Measurements from ENCODE around the gene HSPB9.

HSPB9 gene, protein sequence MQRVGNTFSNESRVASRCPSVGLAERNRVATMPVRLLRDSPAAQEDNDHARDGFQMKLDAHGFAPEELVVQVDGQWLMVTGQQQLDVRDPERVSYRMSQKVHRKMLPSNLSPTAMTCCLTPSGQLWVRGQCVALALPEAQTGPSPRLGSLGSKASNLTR

DNA sequence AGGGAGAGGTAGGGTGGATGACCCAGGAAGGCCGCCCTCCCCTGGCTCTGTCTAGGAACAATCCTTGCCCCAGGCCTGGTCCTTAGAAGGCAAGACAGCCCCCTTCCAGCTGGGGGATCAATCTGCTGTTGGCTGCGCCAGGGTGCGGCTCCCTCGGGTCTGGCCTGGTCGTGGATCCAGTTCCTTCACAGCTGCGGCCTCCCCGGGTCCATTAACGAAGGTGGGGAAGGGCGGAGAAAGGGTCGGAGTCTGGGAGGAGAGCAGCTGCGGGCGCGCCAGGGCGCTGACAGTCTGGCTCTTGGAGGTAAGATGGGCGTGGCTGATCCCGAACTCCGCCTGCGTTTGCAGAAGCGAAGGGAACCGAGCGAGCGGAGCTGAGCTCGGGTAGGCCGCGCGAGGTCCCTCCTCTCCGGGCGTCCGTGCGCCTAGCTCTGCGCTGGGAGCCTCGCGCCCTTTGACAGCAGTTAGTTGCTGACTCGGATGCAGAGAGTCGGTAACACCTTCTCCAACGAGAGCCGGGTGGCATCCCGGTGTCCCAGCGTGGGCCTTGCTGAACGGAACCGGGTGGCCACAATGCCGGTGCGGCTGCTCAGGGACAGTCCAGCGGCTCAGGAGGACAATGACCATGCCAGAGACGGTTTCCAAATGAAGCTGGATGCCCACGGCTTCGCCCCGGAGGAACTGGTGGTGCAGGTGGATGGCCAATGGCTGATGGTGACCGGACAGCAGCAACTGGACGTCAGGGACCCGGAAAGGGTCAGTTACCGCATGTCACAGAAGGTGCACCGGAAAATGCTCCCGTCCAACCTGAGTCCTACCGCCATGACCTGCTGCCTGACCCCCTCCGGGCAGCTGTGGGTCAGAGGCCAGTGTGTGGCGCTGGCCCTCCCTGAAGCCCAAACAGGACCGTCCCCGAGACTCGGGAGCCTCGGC is at the start of gene HSPB9:
Gene HSPB9 (plus strand): TSS at position 434 of the 933 bp plus-strand sequence. CDS start 47 bp downstream, at position 481.
- TF ChIP-seq FOXM1 (IDR thresholded peaks at IDR 0.05; ENCODE audit: borderline replicate concordance, low read depth) (no peak), EP300 (IDR thresholded peaks at IDR 0.05; ENCODE audit: borderline replicate concordance) (no peak), CEBPB (IDR thresholded peaks at IDR 0.05) (no peak), TEAD4 (IDR thresholded peaks at IDR 0.05) (no peak), ZBTB7A (IDR thresholded peaks at IDR 0.05; ENCODE audit: low read depth) (no peak), TAF1 (IDR thresholded peaks at IDR 0.05; ENCODE audit: low read depth) (no peak), RAD21 (IDR thresholded peaks at IDR 0.05; ENCODE audit: low read depth) (no peak)
- TF ChIP-seq, protein P1, sequence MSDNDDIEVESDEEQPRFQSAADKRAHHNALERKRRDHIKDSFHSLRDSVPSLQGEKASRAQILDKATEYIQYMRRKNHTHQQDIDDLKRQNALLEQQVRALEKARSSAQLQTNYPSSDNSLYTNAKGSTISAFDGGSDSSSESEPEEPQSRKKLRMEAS (IDR thresholded peaks at IDR 0.05) = no peak
- TF ChIP-seq, protein P2, sequence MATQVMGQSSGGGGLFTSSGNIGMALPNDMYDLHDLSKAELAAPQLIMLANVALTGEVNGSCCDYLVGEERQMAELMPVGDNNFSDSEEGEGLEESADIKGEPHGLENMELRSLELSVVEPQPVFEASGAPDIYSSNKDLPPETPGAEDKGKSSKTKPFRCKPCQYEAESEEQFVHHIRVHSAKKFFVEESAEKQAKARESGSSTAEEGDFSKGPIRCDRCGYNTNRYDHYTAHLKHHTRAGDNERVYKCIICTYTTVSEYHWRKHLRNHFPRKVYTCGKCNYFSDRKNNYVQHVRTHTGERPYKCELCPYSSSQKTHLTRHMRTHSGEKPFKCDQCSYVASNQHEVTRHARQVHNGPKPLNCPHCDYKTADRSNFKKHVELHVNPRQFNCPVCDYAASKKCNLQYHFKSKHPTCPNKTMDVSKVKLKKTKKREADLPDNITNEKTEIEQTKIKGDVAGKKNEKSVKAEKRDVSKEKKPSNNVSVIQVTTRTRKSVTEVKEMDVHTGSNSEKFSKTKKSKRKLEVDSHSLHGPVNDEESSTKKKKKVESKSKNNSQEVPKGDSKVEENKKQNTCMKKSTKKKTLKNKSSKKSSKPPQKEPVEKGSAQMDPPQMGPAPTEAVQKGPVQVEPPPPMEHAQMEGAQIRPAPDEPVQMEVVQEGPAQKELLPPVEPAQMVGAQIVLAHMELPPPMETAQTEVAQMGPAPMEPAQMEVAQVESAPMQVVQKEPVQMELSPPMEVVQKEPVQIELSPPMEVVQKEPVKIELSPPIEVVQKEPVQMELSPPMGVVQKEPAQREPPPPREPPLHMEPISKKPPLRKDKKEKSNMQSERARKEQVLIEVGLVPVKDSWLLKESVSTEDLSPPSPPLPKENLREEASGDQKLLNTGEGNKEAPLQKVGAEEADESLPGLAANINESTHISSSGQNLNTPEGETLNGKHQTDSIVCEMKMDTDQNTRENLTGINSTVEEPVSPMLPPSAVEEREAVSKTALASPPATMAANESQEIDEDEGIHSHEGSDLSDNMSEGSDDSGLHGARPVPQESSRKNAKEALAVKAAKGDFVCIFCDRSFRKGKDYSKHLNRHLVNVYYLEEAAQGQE (IDR thresholded peaks at IDR 0.05; ENCODE audit: low read depth) = no peak
- TF ChIP-seq, protein P3, sequence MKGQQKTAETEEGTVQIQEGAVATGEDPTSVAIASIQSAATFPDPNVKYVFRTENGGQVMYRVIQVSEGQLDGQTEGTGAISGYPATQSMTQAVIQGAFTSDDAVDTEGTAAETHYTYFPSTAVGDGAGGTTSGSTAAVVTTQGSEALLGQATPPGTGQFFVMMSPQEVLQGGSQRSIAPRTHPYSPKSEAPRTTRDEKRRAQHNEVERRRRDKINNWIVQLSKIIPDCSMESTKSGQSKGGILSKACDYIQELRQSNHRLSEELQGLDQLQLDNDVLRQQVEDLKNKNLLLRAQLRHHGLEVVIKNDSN (IDR thresholded peaks at IDR 0.05) = no peak

DNA sequence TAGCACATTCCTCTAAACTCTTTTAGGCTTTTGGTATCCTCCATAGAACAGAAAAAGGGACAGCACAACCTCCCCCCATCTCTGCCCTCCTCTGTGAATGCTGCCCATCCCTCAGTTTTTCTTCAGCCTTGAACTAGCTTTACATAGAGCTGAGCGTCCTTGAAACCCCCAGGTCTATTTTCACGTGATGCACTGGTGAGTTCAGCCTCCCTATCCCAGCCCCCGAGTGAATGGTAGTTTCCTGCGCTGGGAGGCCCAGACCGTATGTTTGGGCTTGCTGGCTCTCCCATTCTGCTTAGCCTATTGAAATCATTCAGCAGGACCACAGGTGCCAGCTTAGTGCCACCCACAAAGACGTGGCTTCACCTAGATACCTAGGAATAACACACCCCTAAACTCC is 46.8 kb upstream of the HSPB9 start:
- TF ChIP-seq YY1 (IDR thresholded peaks at IDR 0.05; ENCODE audit: low read depth) = no peak
- TF ChIP-seq CEBPB (IDR thresholded peaks at IDR 0.05) = no peak
- TF ChIP-seq, protein P1 (IDR thresholded peaks at IDR 0.05) = no peak
- TF ChIP-seq EP300 (IDR thresholded peaks at IDR 0.05; ENCODE audit: borderline replicate concordance) = no peak
- no peak for TF ChIP-seq TAF1 (IDR thresholded peaks at IDR 0.05; ENCODE audit: low read depth)
- TF ChIP-seq TEAD4 (IDR thresholded peaks at IDR 0.05) = no peak
- no peak for TF ChIP-seq FOXM1 (IDR thresholded peaks at IDR 0.05; ENCODE audit: borderline replicate concordance, low read depth)
- TF ChIP-seq CREB1 (IDR thresholded peaks at IDR 0.05; ENCODE audit: low read depth) = no peak
- TF ChIP-seq RAD21 (IDR thresholded peaks at IDR 0.05; ENCODE audit: low read depth) = no peak
- TF ChIP-seq, protein P2 (IDR thresholded peaks at IDR 0.05; ENCODE audit: low read depth) = no peak
- TF ChIP-seq TCF12 (IDR thresholded peaks at IDR 0.05; ENCODE audit: low read depth) = no peak

DNA sequence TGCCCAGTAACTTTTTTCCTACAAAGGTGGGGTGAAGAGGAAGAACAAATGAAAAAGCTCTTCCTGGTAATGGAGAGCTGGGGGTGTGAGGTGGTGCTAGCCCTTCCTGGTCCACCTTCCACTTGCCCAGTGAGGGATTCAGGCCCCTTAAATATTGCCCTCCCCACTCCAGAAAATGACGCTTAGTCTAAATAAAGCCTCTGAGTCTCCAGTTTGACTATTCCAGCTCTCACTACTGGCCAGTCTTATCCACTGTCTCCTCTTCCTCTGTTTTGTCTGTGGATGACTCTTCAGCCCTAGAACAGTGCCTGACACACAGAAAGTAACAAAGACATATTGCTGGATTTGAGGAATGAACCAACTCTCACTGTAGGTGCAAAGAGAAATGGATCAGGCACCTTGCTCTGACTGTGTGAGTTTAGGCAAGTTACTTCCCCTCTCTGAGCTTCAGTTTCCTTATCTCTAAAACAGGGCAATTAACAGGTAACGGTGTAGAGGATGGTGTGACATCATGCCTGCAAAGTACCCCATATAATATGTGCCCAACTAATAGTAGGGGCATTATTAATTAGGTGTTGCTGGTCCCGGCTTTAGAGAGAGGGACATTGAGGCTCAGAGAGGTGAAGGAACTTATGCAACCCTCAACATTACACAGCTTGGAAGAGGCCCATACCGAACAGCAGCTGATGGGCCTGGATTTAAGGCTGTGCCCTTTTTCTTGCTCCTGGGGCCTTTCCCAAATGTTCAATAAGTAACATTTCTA is 45.6 kb upstream of the HSPB9 start:
- TF ChIP-seq, protein P1 (IDR thresholded peaks at IDR 0.05) = no peak
- TF ChIP-seq CREB1 (IDR thresholded peaks at IDR 0.05; ENCODE audit: low read depth) (no peak), NFIC (IDR thresholded peaks at IDR 0.05) (no peak)
- TF ChIP-seq, protein P3 (IDR thresholded peaks at IDR 0.05) = no peak

DNA sequence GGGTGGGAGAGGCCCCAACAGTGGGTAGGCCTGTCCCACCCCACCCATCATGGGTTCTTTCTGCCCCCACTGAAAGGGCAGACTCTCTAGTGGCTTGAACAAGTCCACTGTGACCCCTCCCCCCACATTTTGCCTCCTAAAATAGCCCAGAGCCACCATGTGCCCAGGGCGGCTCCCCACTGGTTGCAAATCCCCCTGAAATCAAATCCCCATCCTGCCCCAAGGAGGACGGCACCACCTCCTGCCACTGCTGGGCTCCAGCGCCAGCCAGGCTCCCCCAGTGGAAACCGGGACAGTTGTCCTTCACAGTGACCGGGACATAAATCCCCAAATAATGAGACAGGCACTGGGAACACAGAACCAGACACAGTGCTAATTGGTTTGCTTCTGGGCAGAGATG is 44.8 kb upstream of the HSPB9 start:
- TF ChIP-seq NFIC (IDR thresholded peaks at IDR 0.05) (no peak), FOXM1 (IDR thresholded peaks at IDR 0.05; ENCODE audit: borderline replicate concordance, low read depth) (no peak), TCF12 (IDR thresholded peaks at IDR 0.05; ENCODE audit: low read depth) (no peak), CREB1 (IDR thresholded peaks at IDR 0.05; ENCODE audit: low read depth) (no peak), YY1 (IDR thresholded peaks at IDR 0.05; ENCODE audit: low read depth) (no peak), TAF1 (IDR thresholded peaks at IDR 0.05; ENCODE audit: low read depth) (no peak), EGR1 (IDR thresholded peaks at IDR 0.05) (no peak), TEAD4 (IDR thresholded peaks at IDR 0.05) (no peak)
- TF ChIP-seq, protein P3 (IDR thresholded peaks at IDR 0.05) = no peak
- TF ChIP-seq, protein P2 (IDR thresholded peaks at IDR 0.05; ENCODE audit: low read depth) = no peak

Data from Ishikawa (cell line).